ENCODE measurements around the gene PTPRO. TPM values are rescaled to one million over a fixed set of nuclear protein-coding genes. Genes with fewer than 3 reads are reported as not detected.
"Not testable (repeated sequence)": the region's sequence is repeated elsewhere in the genome, so short reads cannot be mapped to it uniquely, and the experiment has no call there.

The PTPRO gene
- total and polyA plus RNA-seq, 4 donors = 2.6 to 11.7 (median 3.4) TPM

DNA sequence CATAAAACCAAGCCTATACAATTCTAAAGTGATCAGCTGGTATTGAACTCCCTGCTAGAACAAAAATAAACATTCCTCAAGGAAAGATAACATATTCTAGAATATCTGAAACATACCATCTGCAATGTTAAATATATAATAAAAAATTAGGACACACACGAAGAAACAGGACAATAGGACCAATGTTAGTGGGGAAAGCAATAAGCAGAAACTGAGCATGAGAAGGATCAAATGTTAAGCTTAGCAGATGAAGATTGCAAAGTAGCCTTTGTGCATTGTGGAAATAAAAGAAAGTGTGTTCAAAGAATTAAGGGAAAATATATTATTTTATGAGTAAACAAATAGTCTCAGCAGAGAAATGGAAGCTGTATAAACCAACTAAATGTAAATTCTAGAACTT, 286.1 kb downstream of the PTPRO start:
- Histone ChIP-seq H3K9ac (ENCODE audit: insufficient read depth in 1 of 2, low read length in 2 of 2) (no peak overlapping the region), H3K27me3 (ENCODE audit: control insufficient read depth in 3 of 3, insufficient read depth in 3 of 3, low read length in 2 of 3) (peaks cover 0 to 2% (median 0%) of the 10 kb centered on the region in 3 donors), H3K9me3 (ENCODE audit: control insufficient read depth in 4 of 4, insufficient read depth in 3 of 4, low read length in 3 of 4) (no peaks in the 10 kb centered on the region), H3K27ac (ENCODE audit: low read depth in 1 of 2, low read length in 1 of 2) (no peak overlapping the region), H3K36me3 (ENCODE audit: control insufficient read depth in 4 of 4, insufficient read depth in 4 of 4, low read length in 4 of 4) (no peaks in the 10 kb centered on the region), H3K4me1 (ENCODE audit: control insufficient read depth in 5 of 5, insufficient read depth in 5 of 5, low read length in 5 of 5) (peaks cover 0 to 12% (median 0%) of the 10 kb centered on the region in 5 donors), H3K4me3 (no peak overlapping the region)
- DNase-seq = no peak
- TF ChIP-seq, protein P1, sequence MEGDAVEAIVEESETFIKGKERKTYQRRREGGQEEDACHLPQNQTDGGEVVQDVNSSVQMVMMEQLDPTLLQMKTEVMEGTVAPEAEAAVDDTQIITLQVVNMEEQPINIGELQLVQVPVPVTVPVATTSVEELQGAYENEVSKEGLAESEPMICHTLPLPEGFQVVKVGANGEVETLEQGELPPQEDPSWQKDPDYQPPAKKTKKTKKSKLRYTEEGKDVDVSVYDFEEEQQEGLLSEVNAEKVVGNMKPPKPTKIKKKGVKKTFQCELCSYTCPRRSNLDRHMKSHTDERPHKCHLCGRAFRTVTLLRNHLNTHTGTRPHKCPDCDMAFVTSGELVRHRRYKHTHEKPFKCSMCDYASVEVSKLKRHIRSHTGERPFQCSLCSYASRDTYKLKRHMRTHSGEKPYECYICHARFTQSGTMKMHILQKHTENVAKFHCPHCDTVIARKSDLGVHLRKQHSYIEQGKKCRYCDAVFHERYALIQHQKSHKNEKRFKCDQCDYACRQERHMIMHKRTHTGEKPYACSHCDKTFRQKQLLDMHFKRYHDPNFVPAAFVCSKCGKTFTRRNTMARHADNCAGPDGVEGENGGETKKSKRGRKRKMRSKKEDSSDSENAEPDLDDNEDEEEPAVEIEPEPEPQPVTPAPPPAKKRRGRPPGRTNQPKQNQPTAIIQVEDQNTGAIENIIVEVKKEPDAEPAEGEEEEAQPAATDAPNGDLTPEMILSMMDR (IDR thresholded peaks at IDR 0.05; ENCODE audit: control extremely low read depth, extremely low read depth) = no peak
- no peak for ATAC-seq (ENCODE audit: insufficient read depth, low FRiP score)
- 83 to 91% methylated on average over 1 of the region's 1 CpG for WGBS, 2 donors

DNA sequence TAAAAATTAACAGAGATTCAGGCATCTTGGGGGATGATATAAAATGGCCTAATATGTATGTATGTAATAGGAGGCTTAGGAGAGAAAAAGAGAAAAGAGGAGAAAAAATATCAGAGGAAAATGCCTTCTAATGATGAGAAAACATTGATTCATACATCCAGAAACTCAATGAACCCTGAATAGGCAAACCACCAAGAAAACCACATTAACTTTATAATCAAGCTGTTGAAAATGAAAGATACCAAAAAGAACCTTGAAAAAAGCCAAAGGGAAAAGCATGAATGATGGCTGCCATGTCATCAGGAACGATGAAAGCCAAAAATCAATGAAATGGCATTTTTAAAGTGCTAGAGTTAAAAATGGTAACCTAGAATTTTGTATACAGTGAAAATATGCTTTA, 286.6 kb downstream of the PTPRO start:
- no peaks in the 10 kb centered on the region for H3K9me3 ChIP-seq (ENCODE audit: control insufficient read depth in 4 of 4, insufficient read depth in 3 of 4, low read length in 3 of 4)
- no peak for DNase-seq
- H3K27ac ChIP-seq (ENCODE audit: low read depth in 1 of 2, low read length in 1 of 2) = no peak overlapping the region
- H3K4me3 ChIP-seq = no peak overlapping the region
- TF ChIP-seq, protein P1 (IDR thresholded peaks at IDR 0.05; ENCODE audit: control extremely low read depth, extremely low read depth) = no peak
- no peak for ATAC-seq (ENCODE audit: insufficient read depth, low FRiP score)
- H3K36me3 ChIP-seq (ENCODE audit: control insufficient read depth in 4 of 4, insufficient read depth in 4 of 4, low read length in 4 of 4) = no peaks in the 10 kb centered on the region
- no peak overlapping the region for H3K9ac ChIP-seq (ENCODE audit: insufficient read depth in 1 of 2, low read length in 2 of 2)
- peaks cover 0 to 2% (median 0%) of the 10 kb centered on the region in 3 donors for H3K27me3 ChIP-seq (ENCODE audit: control insufficient read depth in 3 of 3, insufficient read depth in 3 of 3, low read length in 2 of 3)
- 66 to 78% methylated on average over 1 of the region's 1 CpG for WGBS, 2 donors
- peaks cover 0 to 7% (median 0%) of the 10 kb centered on the region in 5 donors for H3K4me1 ChIP-seq (ENCODE audit: control insufficient read depth in 5 of 5, insufficient read depth in 5 of 5, low read length in 5 of 5)

DNA sequence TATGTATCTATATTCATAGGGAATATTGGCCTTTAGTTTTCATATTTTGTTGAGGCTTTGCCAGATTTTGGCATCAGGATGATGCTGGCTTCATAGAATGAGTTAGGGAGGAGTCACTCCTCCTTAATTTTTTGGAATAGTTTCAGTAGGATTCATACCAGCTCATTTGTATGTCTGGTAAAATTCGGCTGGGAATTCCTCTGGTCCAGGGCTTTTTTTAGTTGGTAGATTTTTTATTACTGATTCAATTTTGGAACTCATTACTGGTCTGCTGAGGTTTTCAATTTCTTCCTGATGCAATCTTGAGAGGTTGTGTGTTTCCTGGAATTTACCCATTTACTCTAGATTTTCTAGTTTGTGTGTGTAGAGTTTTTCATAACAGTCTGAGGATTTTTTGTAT, 291.7 kb downstream of the PTPRO start:
- no peak for DNase-seq
- H3K9ac ChIP-seq (ENCODE audit: insufficient read depth in 1 of 2, low read length in 2 of 2) = no peak overlapping the region
- no peaks in the 10 kb centered on the region for H3K9me3 ChIP-seq (ENCODE audit: control insufficient read depth in 4 of 4, insufficient read depth in 3 of 4, low read length in 3 of 4)
- TF ChIP-seq, protein P1 (IDR thresholded peaks at IDR 0.05; ENCODE audit: control extremely low read depth, extremely low read depth) = no peak
- 89 to 96% methylated on average over 1 of the region's 1 CpG for WGBS, 2 donors
- no peaks in the 10 kb centered on the region for H3K4me1 ChIP-seq (ENCODE audit: control insufficient read depth in 5 of 5, insufficient read depth in 5 of 5, low read length in 5 of 5)
- no peaks in the 10 kb centered on the region for H3K27me3 ChIP-seq (ENCODE audit: control insufficient read depth in 3 of 3, insufficient read depth in 3 of 3, low read length in 2 of 3)
- ATAC-seq (ENCODE audit: insufficient read depth, low FRiP score) = no peak
- no peak overlapping the region for H3K4me3 ChIP-seq
- no peak overlapping the region for H3K27ac ChIP-seq (ENCODE audit: low read depth in 1 of 2, low read length in 1 of 2)
- H3K36me3 ChIP-seq (ENCODE audit: control insufficient read depth in 4 of 4, insufficient read depth in 4 of 4, low read length in 4 of 4) = no peaks in the 10 kb centered on the region

DNA sequence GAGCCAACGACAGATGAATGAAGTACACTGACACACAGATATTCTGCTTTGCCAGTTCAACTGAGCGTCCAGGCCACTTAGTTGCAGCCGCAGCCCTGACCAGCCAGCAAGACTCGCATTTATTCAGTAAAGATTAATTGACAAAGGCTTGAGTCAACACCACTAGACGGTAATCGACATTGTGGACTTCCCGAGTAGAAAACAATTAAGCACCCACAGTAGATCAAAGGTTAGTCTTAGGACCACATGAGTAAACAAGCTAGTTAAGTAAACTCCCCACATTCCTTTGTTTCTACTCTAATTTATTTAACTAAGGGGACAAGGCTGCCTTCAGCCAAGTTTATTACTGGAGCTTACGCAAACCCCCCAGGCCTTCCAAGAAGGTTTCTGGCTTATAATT, 294.2 kb downstream of the PTPRO start:
- WGBS, 2 donors = 94% methylated on average over 8 of the region's 8 CpGs
- not testable (repeated sequence) for H3K4me1 ChIP-seq (ENCODE audit: control insufficient read depth in 5 of 5, insufficient read depth in 5 of 5, low read length in 5 of 5); H3K9ac ChIP-seq (ENCODE audit: insufficient read depth in 1 of 2, low read length in 2 of 2); H3K27me3 ChIP-seq (ENCODE audit: control insufficient read depth in 3 of 3, insufficient read depth in 3 of 3, low read length in 2 of 3); H3K36me3 ChIP-seq (ENCODE audit: control insufficient read depth in 4 of 4, insufficient read depth in 4 of 4, low read length in 4 of 4); H3K4me3 ChIP-seq; DNase-seq; H3K27ac ChIP-seq (ENCODE audit: low read depth in 1 of 2, low read length in 1 of 2); ATAC-seq (ENCODE audit: insufficient read depth, low FRiP score); H3K9me3 ChIP-seq (ENCODE audit: control insufficient read depth in 4 of 4, insufficient read depth in 3 of 4, low read length in 3 of 4)
